ENCODE results near the gene TNS2. TPM values are rescaled to one million over a fixed set of nuclear protein-coding genes. Genes with fewer than 3 reads are reported as not detected.
"Not testable (repeated sequence)": the region's sequence is repeated elsewhere in the genome, so short reads cannot be mapped to it uniquely, and the experiment has no call there.

TNS2 gene
- 100 to 1,000 TPM; 139 to 218 TPM for total RNA-seq
- long read RNA-seq, donor 1, partial matches to known transcripts: 38 of 46 reads
- long read RNA-seq, donor 1, other reads (novel, unspliced or antisense): 8 of 46 reads
- long read RNA-seq, donor 2, partial matches to known transcripts: 36 of 43 reads
- long read RNA-seq, donor 2, other reads (novel, unspliced or antisense): 5 of 43 reads

- intact Hi-C loops (cut with DNase I): no loop called here
- DNase-seq (ENCODE audit: low spot score): peak; percentile 93
Observed at GRCh38 chr12:53049571-53050318, at the start of gene TNS2. TSS of gene TNS2 (plus strand) at chr12:53050065. CDS start at chr12:53050186, 121 bp downstream.

- no peak for DNase-seq (ENCODE audit: low spot score)
- intact Hi-C loops (cut with DNase I): no loop called here
Observed at GRCh38 chr12:53004178-53004577, 45.7 kb upstream of the TNS2 start.

- peak; percentile 31 for DNase-seq (ENCODE audit: low spot score)
- intact Hi-C loops (cut with DNase I): no loop called here
Observed at GRCh38 chr12:53004582-53004981, 45.3 kb upstream of the TNS2 start.

GRCh38 chr12:53005215-53005985, 44.5 kb upstream of the TNS2 start:
- intact Hi-C loops (cut with DNase I): no loop called here
- DNase-seq (ENCODE audit: low spot score): peak; percentile 80

GRCh38 chr12:53005986-53006809, 43.7 kb upstream of the TNS2 start, which contains the start of gene EIF4B:
TSS of gene EIF4B (plus strand) at chr12:53006456. CDS start at chr12:53006484, 28 bp downstream.
- peak; percentile 100 for DNase-seq (ENCODE audit: low spot score)
- intact Hi-C loops (cut with DNase I): no loop called here

GRCh38 chr12:53006810-53007309, 43.0 kb upstream of the TNS2 start:
- peak; percentile 92 for DNase-seq (ENCODE audit: low spot score)
- intact Hi-C loops (cut with DNase I): no loop called here

GRCh38 chr12:53007343-53007742, 42.5 kb upstream of the TNS2 start:
- intact Hi-C loops (cut with DNase I): no loop called here
- DNase-seq (ENCODE audit: low spot score): no peak

- DNase-seq (ENCODE audit: low spot score); intact Hi-C loops (cut with DNase I): not testable (repeated sequence)
Observed at GRCh38 chr12:53008760-53009159, 41.1 kb upstream of the TNS2 start.

GRCh38 chr12:53010955-53011354, 38.9 kb upstream of the TNS2 start:
- no peak for DNase-seq (ENCODE audit: low spot score)
- intact Hi-C loops (cut with DNase I): no loop called here

- no peak for DNase-seq (ENCODE audit: low spot score)
- intact Hi-C loops (cut with DNase I): no loop called here
Observed at GRCh38 chr12:53011889-53012288, 38.0 kb upstream of the TNS2 start.

GRCh38 chr12:53012928-53013327, 36.9 kb upstream of the TNS2 start:
- intact Hi-C loops (cut with DNase I): no loop called here
- no peak for DNase-seq (ENCODE audit: low spot score)

- intact Hi-C loops (cut with DNase I): no loop called here
Observed at GRCh38 chr12:53014709-53015108, 35.2 kb upstream of the TNS2 start.

GRCh38 chr12:53025250-53025649, 24.6 kb upstream of the TNS2 start:
- DNase-seq (ENCODE audit: low spot score): no peak
- intact Hi-C loops (cut with DNase I): no loop called here

More at GRCh38 chr12:53014709-53015108, 35.2 kb upstream of the TNS2 start:
- DNase-seq (ENCODE audit: low spot score): no peak

- DNase-seq (ENCODE audit: low spot score); intact Hi-C loops (cut with DNase I): not testable (repeated sequence)
Observed at GRCh38 chr12:53027014-53027413, 22.9 kb upstream of the TNS2 start.

- intact Hi-C loops (cut with DNase I): no loop called here
- no peak for DNase-seq (ENCODE audit: low spot score)
Observed at GRCh38 chr12:53031616-53032015, 18.2 kb upstream of the TNS2 start.

- intact Hi-C loops (cut with DNase I); DNase-seq (ENCODE audit: low spot score): not testable (repeated sequence)
Observed at GRCh38 chr12:53033832-53034231, 16.0 kb upstream of the TNS2 start.

GRCh38 chr12:53034459-53034858, 15.4 kb upstream of the TNS2 start:
- DNase-seq (ENCODE audit: low spot score): no peak
- intact Hi-C loops (cut with DNase I): no loop called here

- no peak for DNase-seq (ENCODE audit: low spot score)
- intact Hi-C loops (cut with DNase I): no loop called here
Observed at GRCh38 chr12:53036802-53037201, 13.1 kb upstream of the TNS2 start.

GRCh38 chr12:53039851-53040250, 10.0 kb upstream of the TNS2 start:
- no peak for DNase-seq (ENCODE audit: low spot score)
- intact Hi-C loops (cut with DNase I): no loop called here
